NT2/D1 (cell line): ENCODE measurements around the gene CPEB3.
A peak's percentile ranks its signal among the peaks of the same experiment; 100 is the strongest.
"Not testable (repeated sequence)": the region's sequence is repeated elsewhere in the genome, so short reads cannot be mapped to it uniquely, and the experiment has no call there.

ENCODE experiments used
- DNase-seq: peaks from one replicate; pipeline ENCODE4 v3.0.0-alpha.2; 2011; ENCODE audit warnings: low read depth, low spot score
- H3K27me3 ChIP-seq: 2 replicates; pipeline ENCODE4 v1.6.0; 2011; ENCODE audit warnings: mild to moderate bottlenecking; ENCODE audit not compliant: insufficient read length, insufficient read depth
- H3K36me3 ChIP-seq: 2 replicates; pipeline ENCODE4 v1.6.1; 2011; ENCODE audit warnings: mild to moderate bottlenecking, low read length, mixed read lengths; ENCODE audit not compliant: insufficient read depth, insufficient read length
- H3K4me1 ChIP-seq: 2 replicates; pipeline ENCODE4 v1.5.1; 2011; ENCODE audit not compliant: insufficient read depth, insufficient read length
- H3K4me3 ChIP-seq: 2 replicates; pipeline ENCODE4 v1.5.1; 2011; ENCODE audit warnings: low read depth; ENCODE audit not compliant: insufficient read length
- H3K9ac ChIP-seq: 2 replicates; pipeline ENCODE4 v1.6.0; 2011; ENCODE audit warnings: low read depth; ENCODE audit not compliant: insufficient read length
- H3K9me3 ChIP-seq: 2 replicates; pipeline ENCODE4 v1.5.1; 2011; ENCODE audit warnings: mild to moderate bottlenecking, low read length; ENCODE audit not compliant: insufficient read depth
- SUZ12 ChIP-seq: IDR thresholded peaks from 2 replicates; pipeline ENCODE4 v1.6.1; 2011; ENCODE audit not compliant: insufficient read length, insufficient read depth; ENCODE audit errors: extremely low read depth
- YY1 ChIP-seq: IDR thresholded peaks from 2 replicates; pipeline ENCODE4 v1.6.1; 2011; ENCODE audit not compliant: insufficient read length, insufficient read depth
- ZNF274 ChIP-seq: IDR thresholded peaks from 2 replicates; pipeline ENCODE4 v1.6.1; 2011; ENCODE audit warnings: mild to moderate bottlenecking, low read depth, low read length

CPEB3 gene

DNA sequence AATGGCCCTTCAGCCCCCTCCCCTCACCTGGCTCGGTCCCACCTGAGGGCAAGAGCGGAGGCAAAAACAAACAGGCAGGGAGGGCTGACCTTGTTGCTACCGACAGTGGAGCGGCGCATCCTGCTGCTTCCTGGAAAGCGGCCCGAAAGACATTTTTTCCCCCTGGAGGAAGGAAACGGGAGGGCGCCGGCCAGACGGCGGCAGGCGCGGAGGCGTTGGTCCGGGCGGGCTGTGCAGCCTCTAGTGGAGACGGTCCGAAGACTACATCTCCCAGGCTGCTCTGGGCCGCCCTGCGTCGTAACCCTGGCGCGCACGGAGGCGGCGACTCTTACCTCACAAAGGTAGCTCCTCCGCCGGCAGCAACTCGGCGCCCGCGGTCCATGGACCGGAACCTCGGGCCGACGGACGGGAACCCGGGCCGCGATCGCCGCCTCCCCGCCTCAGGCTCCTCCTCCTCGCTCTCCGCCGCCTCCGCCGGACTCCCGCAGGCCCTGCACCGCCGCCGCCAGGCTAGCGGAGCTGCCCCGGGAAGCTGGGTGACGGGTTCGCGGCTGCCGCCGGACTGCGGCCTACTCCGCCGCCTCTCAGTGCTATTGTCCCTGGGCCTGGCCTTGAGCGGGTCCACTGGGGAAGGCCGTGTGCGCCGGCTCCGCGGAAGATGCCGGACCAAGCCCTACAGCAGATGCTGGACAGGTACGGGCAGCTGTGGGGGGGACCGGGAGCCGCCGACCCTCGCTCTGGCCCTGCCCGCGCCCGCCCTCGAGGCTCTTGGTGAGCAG, at the start of gene CPEB3, which contains the start of gene MARCHF5:
Gene CPEB3 (minus strand): TSS at position 242 of the 779 bp plus-strand sequence. CDS start 50,728 bp downstream, outside the sequence.
Gene MARCHF5 (plus strand): TSS at position 331 of the 779 bp plus-strand sequence. CDS start 328 bp downstream, at position 659.
- peaks cover 14% of the 10 kb centered on the region for H3K36me3 ChIP-seq
- TF ChIP-seq SUZ12 (no peak), ZNF274 (no peak), YY1 (no peak)
- peak within 1 kb of the TSS; percentile 92 for H3K4me3 ChIP-seq
- H3K27me3 ChIP-seq = no peaks in the 10 kb centered on the region
- H3K9ac ChIP-seq = peak within 1 kb of the TSS; percentile 91
- DNase-seq = peak; percentile 89
- no peaks in the 10 kb centered on the region for H3K9me3 ChIP-seq
- H3K4me1 ChIP-seq = no peaks in the 10 kb centered on the region

DNA sequence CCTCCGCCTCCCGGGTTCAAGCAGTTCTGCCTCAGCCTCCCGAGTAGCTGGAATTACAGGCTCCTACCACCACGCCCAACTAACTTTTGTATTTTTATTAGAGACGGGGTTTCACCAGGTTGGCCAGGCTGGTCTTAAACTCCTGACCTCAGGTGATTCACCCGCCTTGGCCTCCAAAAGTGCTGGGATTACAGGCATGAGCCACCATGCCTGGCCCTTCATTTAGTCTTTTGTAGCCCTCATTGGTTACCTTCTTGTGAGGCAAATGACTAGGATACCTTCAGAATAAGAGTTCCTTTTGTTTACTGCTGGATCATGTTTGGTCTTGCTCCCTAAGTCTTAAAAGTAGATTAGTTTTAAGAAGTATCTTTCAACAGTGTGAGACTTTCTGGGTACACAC, 39.0 kb upstream of the CPEB3 start:
- not testable (repeated sequence) for H3K36me3 ChIP-seq, H3K9ac ChIP-seq, H3K4me1 ChIP-seq, H3K9me3 ChIP-seq, DNase-seq, H3K27me3 ChIP-seq, H3K4me3 ChIP-seq

DNA sequence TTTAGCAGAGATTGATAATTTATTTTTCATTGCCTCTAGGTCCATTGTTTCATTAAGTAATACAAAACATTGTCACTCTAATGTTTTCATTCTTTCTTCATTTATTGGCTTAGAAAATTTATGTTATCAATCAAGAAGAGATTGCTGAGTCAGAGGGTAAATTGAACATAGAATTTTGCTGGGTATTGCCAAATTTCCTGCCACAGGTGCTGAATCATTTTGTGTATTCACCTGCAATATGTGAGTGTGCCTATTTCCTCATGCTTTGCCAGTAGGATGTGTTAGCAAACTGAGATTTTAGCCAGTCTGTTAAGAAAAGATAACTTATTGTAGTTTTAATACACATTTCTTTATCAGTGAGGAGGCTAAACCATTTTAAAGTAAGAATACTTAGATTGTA, 38.1 kb upstream of the CPEB3 start:
- TF ChIP-seq YY1 (no peak), SUZ12 (no peak), ZNF274 (no peak)
- Histone ChIP-seq H3K4me1 (no peaks in the 10 kb centered on the region), H3K27me3 (no peaks in the 10 kb centered on the region), H3K36me3 (peaks cover 2% of the 10 kb centered on the region), H3K9ac (no peak overlapping the region), H3K9me3 (no peaks in the 10 kb centered on the region), H3K4me3 (no peak overlapping the region)
- no peak for DNase-seq

DNA sequence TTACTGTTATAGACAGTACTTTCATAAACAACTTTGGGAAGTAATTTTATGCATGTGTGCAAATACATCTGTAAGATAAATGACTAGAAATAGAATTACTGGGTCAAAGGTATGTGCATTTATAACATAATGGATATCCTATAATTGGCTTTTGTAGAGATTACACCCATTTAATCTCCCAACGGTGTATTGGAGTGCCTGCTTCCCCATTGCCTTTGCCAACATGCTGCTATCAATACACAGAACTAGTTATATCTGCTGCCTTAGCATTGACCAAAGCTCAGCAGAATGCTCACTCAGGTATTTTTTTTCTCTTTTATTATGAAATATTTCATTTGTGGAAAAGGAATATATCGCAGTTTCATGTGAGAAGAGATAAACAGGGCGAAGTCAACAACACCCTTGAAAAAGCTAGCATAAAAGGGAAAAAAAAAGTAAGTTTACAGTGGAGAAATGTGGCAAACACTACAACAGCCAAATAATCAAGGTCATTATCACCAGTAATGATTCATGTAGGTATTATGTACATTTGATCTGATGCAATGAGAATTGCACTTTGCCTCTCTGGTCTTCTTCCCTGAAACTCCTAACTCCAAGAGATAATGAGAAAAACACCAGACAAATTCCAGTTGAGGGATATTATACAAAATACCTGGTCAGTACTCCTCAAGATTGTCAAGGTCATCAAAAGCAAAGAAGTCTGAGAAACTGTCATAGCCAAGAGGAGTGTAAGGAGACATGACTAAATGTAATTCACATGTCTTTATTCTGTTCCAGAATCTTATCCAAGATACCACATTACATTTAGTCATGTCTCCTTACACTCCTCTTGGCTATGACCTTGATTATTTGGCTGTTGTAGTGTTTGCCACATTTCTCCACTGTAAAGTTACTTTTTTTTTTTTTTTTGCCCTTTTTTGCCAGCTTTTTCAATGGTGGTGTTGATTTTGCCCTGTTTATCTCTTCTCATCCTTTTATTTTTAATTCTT, 36.9 kb upstream of the CPEB3 start:
- TF ChIP-seq YY1 = no peak
- no peak for TF ChIP-seq SUZ12
- no peak for TF ChIP-seq ZNF274
- Histone ChIP-seq H3K27me3 (no peaks in the 10 kb centered on the region), H3K4me1 (no peaks in the 10 kb centered on the region), H3K4me3 (no peak overlapping the region), H3K9ac (no peak overlapping the region), H3K9me3 (no peaks in the 10 kb centered on the region), H3K36me3 (peaks cover 2% of the 10 kb centered on the region)
- DNase-seq = no peak

DNA sequence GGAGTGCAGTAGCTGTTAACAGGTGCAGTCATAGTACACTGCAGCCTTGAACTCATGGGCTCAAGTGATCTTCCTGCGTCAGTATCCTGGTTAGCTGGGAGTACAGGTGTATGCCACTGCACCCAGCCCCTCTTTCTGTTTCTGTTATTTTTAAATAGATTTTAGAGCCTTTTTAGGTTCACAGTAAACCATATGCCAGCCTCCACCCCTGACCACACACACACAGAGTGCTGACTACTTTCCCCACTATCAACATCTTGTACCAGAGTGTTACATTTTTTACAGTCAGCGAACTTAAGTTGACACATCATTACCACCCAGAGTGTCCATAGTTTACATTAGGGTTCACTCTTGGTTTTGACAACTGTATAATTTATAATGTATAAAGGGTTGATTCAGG, 32.2 kb upstream of the CPEB3 start:
- DNase-seq = no peak
- Histone ChIP-seq H3K36me3 (peaks cover 2% of the 10 kb centered on the region), H3K4me3 (no peak overlapping the region), H3K9me3 (no peaks in the 10 kb centered on the region), H3K4me1 (no peaks in the 10 kb centered on the region), H3K9ac (no peak overlapping the region), H3K27me3 (no peaks in the 10 kb centered on the region)
- no peak for TF ChIP-seq ZNF274
- TF ChIP-seq YY1 = no peak
- TF ChIP-seq SUZ12 = no peak

DNA sequence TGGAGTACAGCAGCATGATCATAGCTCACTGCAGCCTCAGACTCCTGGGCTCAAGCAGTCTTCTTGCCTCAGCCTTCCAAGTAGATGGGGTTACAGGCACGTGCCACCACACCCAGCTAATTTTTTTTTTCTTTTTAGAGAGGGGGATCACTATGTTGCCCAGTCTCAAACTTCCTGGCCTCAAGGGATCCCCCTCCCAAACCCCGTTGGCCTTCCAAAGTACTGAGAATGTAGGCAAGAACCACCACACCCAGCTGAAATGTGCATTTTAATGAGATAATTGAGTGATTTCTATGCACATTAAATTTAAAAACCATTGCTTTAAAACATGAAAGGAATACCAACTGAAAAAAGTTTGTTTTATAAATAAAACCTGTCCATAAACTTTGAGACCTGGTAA, 25.7 kb upstream of the CPEB3 start:
- TF ChIP-seq YY1 (no peak), ZNF274 (no peak)
- no peaks in the 10 kb centered on the region for H3K4me1 ChIP-seq
- no peaks in the 10 kb centered on the region for H3K9me3 ChIP-seq
- no peak overlapping the region for H3K4me3 ChIP-seq
- no peaks in the 10 kb centered on the region for H3K27me3 ChIP-seq
- H3K9ac ChIP-seq = no peak overlapping the region
- DNase-seq = no peak
- peaks cover 10% of the 10 kb centered on the region for H3K36me3 ChIP-seq

DNA sequence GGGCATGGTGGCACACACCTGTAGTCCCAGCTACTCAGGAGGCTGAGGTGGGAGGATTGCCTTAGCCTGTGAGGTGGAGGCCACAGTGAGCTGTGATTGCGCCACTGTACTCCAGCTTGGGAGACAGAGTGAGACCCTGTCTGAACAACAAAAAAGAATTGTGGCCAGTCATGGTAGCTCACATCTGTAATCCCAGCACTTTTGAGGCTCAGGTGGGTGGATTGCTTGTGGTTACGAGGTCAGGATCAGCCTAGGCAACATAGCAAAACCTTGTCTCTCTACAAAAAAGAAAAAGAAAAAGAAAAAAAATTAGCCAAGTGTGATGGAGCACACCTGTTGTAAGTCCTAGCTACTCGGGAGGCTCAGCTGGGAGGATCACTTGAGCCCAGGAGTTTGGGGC, 22.9 kb upstream of the CPEB3 start:
- no peaks in the 10 kb centered on the region for H3K27me3 ChIP-seq
- H3K9me3 ChIP-seq = no peaks in the 10 kb centered on the region
- no peaks in the 10 kb centered on the region for H3K4me1 ChIP-seq
- H3K9ac ChIP-seq = no peak overlapping the region
- TF ChIP-seq SUZ12 = no peak
- TF ChIP-seq ZNF274 = no peak
- TF ChIP-seq YY1 = no peak
- no peak for DNase-seq
- no peak overlapping the region for H3K4me3 ChIP-seq
- H3K36me3 ChIP-seq = peaks cover 17% of the 10 kb centered on the region
